NCI-H1048 (cell line): Measurements from ENCODE around the gene ZNF892.
"Not testable (repeated sequence)": the region's sequence is repeated elsewhere in the genome, so short reads cannot be mapped to it uniquely, and the experiment has no call there.

Source experiments
- DNase-seq: peaks from one replicate; lab custom pipeline; 2025; lab: John Stamatoyannopoulos, UW

ZNF892 gene

GRCh38 chr2:95225658-95226057 is 18.3 kb downstream of the ZNF892 start:
- no peak for DNase-seq

DNA sequence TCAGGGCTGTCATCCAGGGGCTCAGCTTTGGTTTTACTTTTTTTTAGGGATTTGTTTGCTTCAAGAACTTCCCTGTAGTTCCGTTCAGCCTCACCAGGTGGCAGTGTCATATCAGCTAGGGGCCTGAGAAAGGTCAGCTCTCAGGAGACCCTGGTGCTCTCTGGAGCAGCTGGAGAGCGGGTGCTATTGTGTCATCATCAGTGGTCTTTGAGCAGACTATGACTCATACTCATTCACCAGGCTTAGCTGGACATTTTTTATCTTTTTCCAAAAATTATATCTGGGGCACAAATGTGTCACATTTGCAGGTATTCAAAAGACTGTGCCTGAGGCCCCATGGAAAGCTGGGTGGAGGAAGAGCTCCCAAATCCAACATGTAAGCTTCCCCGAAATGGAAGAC is 24.4 kb downstream of the ZNF892 start:
- DNase-seq, result no peak

DNA sequence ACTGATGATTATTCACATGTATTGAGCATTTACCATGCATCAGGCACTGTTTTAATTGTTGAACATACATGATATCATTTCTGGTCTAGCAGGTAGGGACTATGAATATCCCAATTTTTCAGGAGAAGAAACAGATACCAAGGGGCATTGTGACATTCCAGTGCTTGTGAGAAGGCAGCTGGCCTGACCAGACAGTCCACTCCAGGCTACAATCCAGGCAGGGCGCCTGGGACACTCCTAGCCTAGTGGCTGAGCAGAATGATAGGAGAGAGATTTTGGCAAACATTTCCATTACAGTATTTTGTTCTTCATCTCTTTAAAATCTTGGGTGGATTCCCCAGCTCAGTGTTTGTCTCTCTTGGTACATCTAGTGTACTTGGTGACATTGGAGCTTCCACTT is 24.9 kb downstream of the ZNF892 start:
- no peak for DNase-seq

- no peak for DNase-seq
Observed at GRCh38 chr2:95234286-95234785, 27.0 kb downstream of the ZNF892 start.

DNA sequence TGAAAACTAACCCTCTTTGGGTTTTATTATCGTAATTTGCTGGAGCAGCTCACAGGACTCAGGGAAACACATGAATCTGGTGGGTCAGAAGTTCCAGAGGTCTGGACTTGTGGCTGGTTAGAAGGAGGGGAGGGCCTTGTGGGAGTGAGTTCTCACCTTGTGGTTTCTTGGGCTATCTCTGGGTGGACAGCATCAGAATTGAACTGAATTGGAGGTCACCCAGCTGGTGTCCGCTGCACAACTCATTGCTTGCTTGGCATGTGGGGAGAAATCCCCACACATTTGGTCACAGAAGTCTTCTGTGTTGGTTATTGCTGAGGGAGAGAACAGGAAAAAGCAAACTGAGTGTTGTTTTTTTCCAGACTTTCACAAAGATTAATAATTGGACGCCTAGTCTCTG is 27.5 kb downstream of the ZNF892 start:
- no peak for DNase-seq

GRCh38 chr2:95238131-95238530 is 30.8 kb downstream of the ZNF892 start:
- no peak for DNase-seq

DNA sequence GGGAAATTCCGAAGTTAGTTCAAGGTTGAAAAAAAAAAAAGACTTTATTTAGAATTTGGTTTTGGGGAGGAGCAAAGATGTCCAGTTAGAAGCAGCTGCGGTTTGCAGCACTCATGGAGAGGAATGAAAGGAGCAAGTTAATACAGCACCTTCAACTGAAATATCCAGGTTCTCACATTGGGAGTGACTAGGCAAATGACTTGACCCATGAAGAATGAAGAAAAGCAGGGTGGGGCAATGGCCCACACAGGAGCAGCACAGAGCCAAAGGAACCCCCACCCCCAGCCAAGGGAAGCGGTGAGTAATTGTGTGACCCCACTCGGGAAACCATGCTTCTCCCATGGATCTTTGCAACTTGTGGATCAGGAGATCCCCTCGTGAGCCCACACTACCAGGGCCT is 32.8 kb downstream of the ZNF892 start:
- no peak for DNase-seq

GRCh38 chr2:95240556-95240955 is 33.2 kb downstream of the ZNF892 start:
- DNase-seq, result no peak

DNA sequence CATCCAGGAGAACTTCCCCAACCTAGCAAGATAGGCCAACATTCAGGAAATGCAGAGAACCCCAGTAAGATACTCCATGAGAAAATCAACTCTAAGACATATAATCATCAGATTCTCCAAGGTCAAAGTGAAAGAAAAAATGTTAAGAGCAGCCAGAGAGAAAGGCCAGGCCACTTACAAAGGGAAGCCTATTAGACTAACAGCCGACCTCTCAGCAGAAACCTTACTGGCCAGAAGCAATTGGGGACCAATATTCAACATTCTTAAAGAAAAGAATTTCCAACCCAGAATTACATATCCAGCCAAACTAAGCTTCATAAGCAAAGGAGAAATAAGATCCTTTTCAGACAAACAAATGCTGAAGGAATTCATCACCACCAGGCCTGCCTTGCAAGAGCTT is 34.8 kb downstream of the ZNF892 start:
- not testable (repeated sequence) for DNase-seq
